Tibial nerve (tissue), 3 donors: ENCODE measurements around the gene NKAIN2.

ENCODE experiments used
- CTCF ChIP-seq, 5 experiments: fragments of 200-600 bp in 3 of 5; fragments of 450-650 bp in 2 of 5; sonication (generic) in 3 of 5; IDR thresholded peaks; one replicate each; pipeline ENCODE4 v1.5.1; 2016 to 2019; ENCODE audit warnings: antibody characterized with exemption in 5 of 5, mild to moderate bottlenecking in 3 of 5, moderate library complexity in 2 of 5
- POLR2A ChIP-seq, 2 donors: fragments of 450-650 bp; IDR thresholded peaks; one replicate each; pipeline ENCODE4 v1.6.1; 2017; ENCODE audit warnings: antibody characterized with exemption in 2 of 2, mild to moderate bottlenecking in 2 of 2, moderate library complexity in 2 of 2

GRCh38 chr6:123896869-123897268 is 93.2 kb downstream of the NKAIN2 start:
- TF ChIP-seq CTCF (IDR thresholded peaks at IDR 0.05) (no peak), POLR2A (IDR thresholded peaks at IDR 0.05) (no peak)
